HCT116 (cell line): ENCODE data around the gene SVIL. TPM values are rescaled to one million over a fixed set of nuclear protein-coding genes. Genes with fewer than 3 reads are reported as not detected.

Experiments used
- ATAC-seq: fragments of 200-7000 bp; cut with Tn5 transposase; 2 replicates; pipeline ENCODE4 v1.9.1; 2020; ENCODE audit warnings: mild to moderate bottlenecking, moderate library complexity
- BruUV-seq: library from RNA; stranded (reverse); fragments of 400-500 nt; replicated peaks from 2 replicates; lab custom pipeline; 2021; lab: Mats Ljungman, UMichigan
- CTCF ChIA-PET: fragments of 300-600 bp; sonication (Branson Sonifier 250); formaldehyde crosslinking; loops from one replicate; lab custom pipeline; 2021; ENCODE audit warnings: antibody characterized with exemption; lab: Charles Lee
- POLR2A ChIA-PET: fragments of 300-600, 350-600 bp; sonication (Branson Sonifier 250); formaldehyde crosslinking; loops from one replicate; lab custom pipeline; 2021; ENCODE audit warnings: antibody characterized with exemption; lab: Charles Lee
- RAD21 ChIA-PET, 2 experiments: fragments of 300-600 bp; sonication (Branson Sonifier 250); formaldehyde crosslinking; loops; one replicate each; lab custom pipeline; 2023; ENCODE audit warnings: low total read pairs in 2 of 2; ENCODE audit not compliant: uncharacterized antibody in 2 of 2, unreplicated experiment in 2 of 2, low non-redundant PET in 1 of 2; lab: Charles Lee
- DNase-seq: peaks from one replicate; pipeline ENCODE4 v3.0.0-alpha.2; 2010; ENCODE audit warnings: low read depth, low spot score
- H2AFZ ChIP-seq: fragments of 200-600 bp; shearing (Covaris generic), sonication (generic); 2 replicates; pipeline ENCODE4 v1.6.1; 2017; ENCODE audit warnings: low read depth, mixed run types, mixed read lengths, antibody characterized with exemption, low read length; ENCODE audit not compliant: poor library complexity, severe bottlenecking
- H3K27ac ChIP-seq: 2 replicates; pipeline ENCODE4 v1.5.1; 2012; ENCODE audit warnings: low read depth, low read length
- H3K27me3 ChIP-seq: fragments of 200-600 bp; sonication (generic); 2 replicates; pipeline ENCODE4 v1.6.1; 2016; ENCODE audit warnings: mixed run types, low read length, mixed read lengths; ENCODE audit not compliant: insufficient read depth
- H3K36me3 ChIP-seq, 2 experiments: fragments of 200-500 bp in 1 of 2; fragments of 200-600 bp in 1 of 2; sonication (Bioruptor generic) in 1 of 2; sonication (generic) in 1 of 2; 2 replicates each; pipeline versions ENCODE4 v1.5.1 to v1.6.1; 2014 to 2016; ENCODE audit warnings: low read length in 2 of 2, inconsistent platforms in 1 of 2, mixed read lengths in 1 of 2, mixed run types in 1 of 2; ENCODE audit not compliant: insufficient read depth in 2 of 2, control insufficient read depth in 1 of 2
- H3K4me1 ChIP-seq, 2 experiments: fragments of 200-600 bp in 1 of 2; sonication (generic) in 1 of 2; 2 replicates each; pipeline versions ENCODE4 v1.5.1 to v1.6.1; 2012 to 2017; ENCODE audit warnings: low read length in 2 of 2, inconsistent platforms in 1 of 2, mild to moderate bottlenecking in 1 of 2, mixed read lengths in 1 of 2, mixed run types in 1 of 2, moderate library complexity in 1 of 2; ENCODE audit not compliant: insufficient read depth in 2 of 2, control insufficient read depth in 1 of 2
- H3K4me2 ChIP-seq: fragments of 200-600 bp; sonication (generic); 2 replicates; pipeline ENCODE4 v1.6.1; 2017; ENCODE audit warnings: mixed run types, low read length, mixed read lengths
- H3K4me3 ChIP-seq, 2 experiments: fragments of 200-600 bp in 1 of 2; sonication (generic) in 1 of 2; replicated peaks in 1 of 2; 2 replicates each; pipeline ENCODE4 v1.5.1; 2011 to 2016; ENCODE audit warnings: low read length in 2 of 2, control low read depth in 1 of 2, low read depth in 1 of 2, mild to moderate bottlenecking in 1 of 2, mixed read lengths in 1 of 2, mixed run types in 1 of 2
- H3K79me2 ChIP-seq: fragments of 200-600 bp; sonication (generic); 2 replicates; pipeline ENCODE4 v1.6.1; 2017; ENCODE audit warnings: mild to moderate bottlenecking, mixed run types, low read length, moderate library complexity, mixed read lengths; ENCODE audit not compliant: insufficient read depth
- H3K9ac ChIP-seq: fragments of 200-600 bp; sonication (generic); 2 replicates; pipeline ENCODE4 v1.6.1; 2016; ENCODE audit warnings: low read length, mixed read lengths
- H3K9me2 ChIP-seq: fragments of 200-600 bp; sonication (generic), shearing (Covaris generic); 2 replicates; pipeline ENCODE4 v1.6.1; 2017; ENCODE audit warnings: mixed run types, mild to moderate bottlenecking, moderate library complexity; ENCODE audit not compliant: insufficient read depth
- H3K9me3 ChIP-seq, 2 experiments: fragments of 200-500 bp in 1 of 2; fragments of 200-600 bp in 1 of 2; sonication (Bioruptor generic) in 1 of 2; sonication (generic) in 1 of 2; 2 replicates each; pipeline ENCODE4 v1.6.1; 2014 to 2017; ENCODE audit warnings: low read length in 2 of 2, mixed read lengths in 2 of 2, inconsistent platforms in 1 of 2, low read depth in 1 of 2, mild to moderate bottlenecking in 1 of 2, mixed run types in 1 of 2, moderate library complexity in 1 of 2; ENCODE audit not compliant: control insufficient read depth in 1 of 2, insufficient read depth in 1 of 2
- H4K20me1 ChIP-seq: fragments of 200-600 bp; sonication (generic), shearing (Covaris generic); 2 replicates; pipeline ENCODE4 v1.6.1; 2017; ENCODE audit warnings: mixed run types, mild to moderate bottlenecking, moderate library complexity; ENCODE audit not compliant: insufficient read depth
- CEBPB ChIP-seq: IDR thresholded peaks from 2 replicates; pipeline ENCODE4 v1.6.1; 2012; ENCODE audit warnings: low read depth
- JUND ChIP-seq: IDR thresholded peaks from 2 replicates; pipeline ENCODE4 v1.6.1; 2012
- POLR2A ChIP-seq: IDR thresholded peaks from 2 replicates; pipeline ENCODE4 v1.7.0; 2011; ENCODE audit warnings: borderline replicate concordance; ENCODE audit not compliant: insufficient read depth, insufficient read length; ENCODE audit errors: extremely low read depth
- POLR2AphosphoS5 ChIP-seq: IDR thresholded peaks from 2 replicates; pipeline ENCODE4 v1.6.1; 2011; ENCODE audit warnings: mild to moderate bottlenecking, low read depth, low read length, moderate library complexity
- RAD21 ChIP-seq: IDR thresholded peaks from 2 replicates; pipeline ENCODE4 v1.6.1; 2012; ENCODE audit warnings: low read depth, mild to moderate bottlenecking
- TCF7L2 ChIP-seq: IDR thresholded peaks from 2 replicates; pipeline ENCODE4 v1.7.0; 2011; ENCODE audit warnings: borderline replicate concordance, inconsistent platforms; ENCODE audit not compliant: insufficient read depth, insufficient read length; ENCODE audit errors: extremely low read depth
- YY1 ChIP-seq: IDR thresholded peaks from 2 replicates; pipeline ENCODE4 v1.6.1; 2011; ENCODE audit warnings: low read length, low read depth, moderate library complexity, mild to moderate bottlenecking; ENCODE audit not compliant: insufficient replicate concordance; ENCODE audit errors: extremely low read depth
- intact Hi-C: fragments of 100-400 bp; cut with micrococcal nuclease; formaldehyde crosslinking; loops from 2 replicates; pipeline ENCODE4 v1.10.0; 2022
- total RNA-seq: library from RNA; stranded (reverse); gene quantifications from one replicate; pipeline ENCODE4 v1.2.1, GENCODE V29; 2021; ENCODE audit not compliant: unreplicated experiment
- TF ChIP-seq, protein P1 (sequence below), 3 experiments: fragments of 200-600 bp in 1 of 3; sonication (generic) in 1 of 3; IDR thresholded peaks in 2 of 3; conservative IDR thresholded peaks in 1 of 3; 2 replicates each; pipeline ENCODE4 v1.5.1; 2012 to 2017; ENCODE audit warnings: low read depth in 2 of 3, low read length in 2 of 3, antibody characterized with exemption in 1 of 3, borderline replicate concordance in 1 of 3, control low read depth in 1 of 3, mild to moderate bottlenecking in 1 of 3, mixed read lengths in 1 of 3, mixed run types in 1 of 3, moderate library complexity in 1 of 3; ENCODE audit not compliant: insufficient read depth in 1 of 3

SVIL gene
- total RNA-seq, 1 experiment from 2014 or later, result 27.0 TPM

DNA sequence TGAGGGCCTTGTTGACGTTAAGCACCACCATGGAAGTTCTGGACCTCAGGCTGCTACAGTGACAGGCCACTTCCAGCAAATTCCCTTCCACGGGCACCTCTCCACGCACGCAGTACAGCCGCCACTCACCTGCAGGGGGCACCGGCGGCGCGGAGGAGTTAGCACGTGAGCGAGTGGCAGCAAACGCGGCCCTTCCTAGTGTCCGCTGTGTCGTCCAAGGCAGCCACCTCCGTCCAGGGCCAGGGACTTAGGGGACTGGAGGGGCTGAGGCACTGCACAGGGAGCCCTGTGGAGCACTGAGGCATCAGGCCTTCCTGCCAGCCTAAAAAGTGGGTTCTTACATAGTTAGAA, 164.4 kb downstream of the SVIL start:
- Histone ChIP-seq H3K27ac (no peak overlapping the region), H3K4me1 (peaks cover 2 to 11% of the 10 kb centered on the region in 2 experiments; a peak in 3 of 4 replicates), H4K20me1 (no peaks in the 10 kb centered on the region), H3K27me3 (no peaks in the 10 kb centered on the region), H3K4me3 (no peak overlapping the region), H3K9ac (no peak overlapping the region), H3K79me2 (no peaks in the 10 kb centered on the region), H3K9me2 (no peaks in the 10 kb centered on the region)
- peak; percentile 85 for ATAC-seq
- POLR2A ChIA-PET, result no interaction called here
- intact Hi-C loops, result no loop called here
- TF ChIP-seq YY1 (no peak), RAD21 (peak; percentile 33; the same call in 1 of the 2 replicates), CEBPB (no peak), TCF7L2 (no peak), JUND (no peak), POLR2AphosphoS5 (no peak), POLR2A (no peak)
- TF ChIP-seq, protein P1, sequence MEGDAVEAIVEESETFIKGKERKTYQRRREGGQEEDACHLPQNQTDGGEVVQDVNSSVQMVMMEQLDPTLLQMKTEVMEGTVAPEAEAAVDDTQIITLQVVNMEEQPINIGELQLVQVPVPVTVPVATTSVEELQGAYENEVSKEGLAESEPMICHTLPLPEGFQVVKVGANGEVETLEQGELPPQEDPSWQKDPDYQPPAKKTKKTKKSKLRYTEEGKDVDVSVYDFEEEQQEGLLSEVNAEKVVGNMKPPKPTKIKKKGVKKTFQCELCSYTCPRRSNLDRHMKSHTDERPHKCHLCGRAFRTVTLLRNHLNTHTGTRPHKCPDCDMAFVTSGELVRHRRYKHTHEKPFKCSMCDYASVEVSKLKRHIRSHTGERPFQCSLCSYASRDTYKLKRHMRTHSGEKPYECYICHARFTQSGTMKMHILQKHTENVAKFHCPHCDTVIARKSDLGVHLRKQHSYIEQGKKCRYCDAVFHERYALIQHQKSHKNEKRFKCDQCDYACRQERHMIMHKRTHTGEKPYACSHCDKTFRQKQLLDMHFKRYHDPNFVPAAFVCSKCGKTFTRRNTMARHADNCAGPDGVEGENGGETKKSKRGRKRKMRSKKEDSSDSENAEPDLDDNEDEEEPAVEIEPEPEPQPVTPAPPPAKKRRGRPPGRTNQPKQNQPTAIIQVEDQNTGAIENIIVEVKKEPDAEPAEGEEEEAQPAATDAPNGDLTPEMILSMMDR (IDR thresholded peaks at IDR 0.05 in 2 of 3, conservative IDR thresholded peaks at IDR 0.05 in 1 of 3; ENCODE audit: borderline replicate concordance in 1 of 3, insufficient read depth in 1 of 3, low read depth in 2 of 3, low read length in 2 of 3), result peak; percentile 9 to 85 (median 74); a peak in 4 of 6 replicates
- TF ChIP-seq, all 23 proteins: peak for 2
- Histone ChIP-seq H2AFZ (no peak overlapping the region), H3K9me3 (no peaks in the 10 kb centered on the region), H3K36me3 (peaks cover 0 to 4% of the 10 kb centered on the region in 2 experiments; a peak in 1 of 4 replicates), H3K4me2 (no peak overlapping the region)
- BruUV-seq, result no TSS peak
- RAD21 ChIA-PET, result no interaction called here
- CTCF ChIA-PET, result no interaction called here
- no peak for DNase-seq
